Hepatocyte (in vitro differentiated cells): ENCODE measurements around the gene LGI4. TPM values are rescaled to one million over a fixed set of nuclear protein-coding genes. Genes with fewer than 3 reads are reported as not detected.

Source experiments
- DNase-seq: peaks from one replicate; pipeline ENCODE4 v3.0.0-alpha.2; 2016; ENCODE audit warnings: low spot score
- H2AFZ ChIP-seq: fragments of 200-600 bp; sonication (generic); 2 replicates; pipeline ENCODE4 v1.6.0; 2016; ENCODE audit warnings: antibody characterized with exemption, mild to moderate bottlenecking
- H3K27ac ChIP-seq: fragments of 200-600 bp; sonication (generic); 2 replicates; pipeline ENCODE4 v1.5.1; 2016; ENCODE audit warnings: mild to moderate bottlenecking
- H3K27me3 ChIP-seq: fragments of 200-600 bp; sonication (generic); 2 replicates; pipeline ENCODE4 v1.6.1; 2016
- H3K36me3 ChIP-seq: fragments of 200-600 bp; sonication (generic); replicated peaks from 2 replicates; pipeline ENCODE4 v1.5.1; 2016; ENCODE audit warnings: low read depth; ENCODE audit not compliant: insufficient read depth
- H3K4me1 ChIP-seq: fragments of 200-600 bp; sonication (generic); 2 replicates; pipeline ENCODE4 v1.5.1; 2016; ENCODE audit warnings: mild to moderate bottlenecking, moderate library complexity; ENCODE audit not compliant: insufficient read depth
- H3K4me2 ChIP-seq: fragments of 200-600 bp; sonication (generic); 2 replicates; pipeline ENCODE4 v1.6.0; 2016
- H3K4me3 ChIP-seq: fragments of 200-600 bp; sonication (generic); 2 replicates; pipeline ENCODE4 v1.5.1; 2016; ENCODE audit warnings: mild to moderate bottlenecking
- H3K79me2 ChIP-seq: fragments of 200-600 bp; sonication (generic); 2 replicates; pipeline ENCODE4 v1.6.0; 2017; ENCODE audit warnings: mild to moderate bottlenecking
- H3K9me2 ChIP-seq: fragments of 200-600 bp; sonication (generic); replicated peaks from 2 replicates; pipeline ENCODE4 v1.6.0; 2017; ENCODE audit warnings: mild to moderate bottlenecking; ENCODE audit not compliant: insufficient read depth
- H3K9me3 ChIP-seq: fragments of 200-600 bp; sonication (generic); 2 replicates; pipeline ENCODE4 v1.5.1; 2016; ENCODE audit warnings: low read depth, mild to moderate bottlenecking
- H4K20me1 ChIP-seq: fragments of 200-600 bp; sonication (generic); 2 replicates; pipeline ENCODE4 v1.6.0; 2016; ENCODE audit warnings: mild to moderate bottlenecking; ENCODE audit not compliant: insufficient read depth, poor library complexity, severe bottlenecking
- EZH2 ChIP-seq: fragments of 200-600 bp; sonication (generic); IDR thresholded peaks from 2 replicates; pipeline ENCODE4 v1.6.1; 2016; ENCODE audit warnings: antibody characterized with exemption, mild to moderate bottlenecking, borderline replicate concordance
- EZH2phosphoT487 ChIP-seq: fragments of 200-600 bp; sonication (generic); IDR thresholded peaks from one replicate; pipeline ENCODE4 v1.6.1; 2018; ENCODE audit warnings: antibody characterized with exemption, mild to moderate bottlenecking, low read depth, moderate library complexity; ENCODE audit not compliant: unreplicated experiment, severe bottlenecking
- WGBS: methylation state at CpG from one replicate; pipeline ENCODE4 v1.1.6; 2016; ENCODE audit warnings: low lambda C conversion rate; ENCODE audit errors: missing lambda C conversion rate; 5-methylcytosine and 5-hydroxymethylcytosine counted together
- polyA plus RNA-seq: library from polyadenylated mRNA; unstranded; fragments of >200 nt; fragmentation: Nextera tagmentation; extraction: Ambion mirVana; gene quantifications from 2 replicates; pipeline ENCODE4 v1.2.1, GENCODE V29; 2016
- total RNA-seq: library from RNA; depleted of rRNA; stranded (reverse); fragments of >200 nt; gene quantifications from 2 replicates; pipeline ENCODE4 v1.2.3, GENCODE V29; 2014
- TF ChIP-seq, protein P1 (sequence below): fragments of 200-600 bp; sonication (generic); IDR thresholded peaks from 2 replicates; pipeline ENCODE4 v1.5.1; 2016; ENCODE audit warnings: antibody characterized with exemption, mild to moderate bottlenecking; ENCODE audit not compliant: poor library complexity

Gene LGI4
- total and polyA plus RNA-seq, 2 experiments from 2014 or later: 5.2 to 6.3 TPM

DNA sequence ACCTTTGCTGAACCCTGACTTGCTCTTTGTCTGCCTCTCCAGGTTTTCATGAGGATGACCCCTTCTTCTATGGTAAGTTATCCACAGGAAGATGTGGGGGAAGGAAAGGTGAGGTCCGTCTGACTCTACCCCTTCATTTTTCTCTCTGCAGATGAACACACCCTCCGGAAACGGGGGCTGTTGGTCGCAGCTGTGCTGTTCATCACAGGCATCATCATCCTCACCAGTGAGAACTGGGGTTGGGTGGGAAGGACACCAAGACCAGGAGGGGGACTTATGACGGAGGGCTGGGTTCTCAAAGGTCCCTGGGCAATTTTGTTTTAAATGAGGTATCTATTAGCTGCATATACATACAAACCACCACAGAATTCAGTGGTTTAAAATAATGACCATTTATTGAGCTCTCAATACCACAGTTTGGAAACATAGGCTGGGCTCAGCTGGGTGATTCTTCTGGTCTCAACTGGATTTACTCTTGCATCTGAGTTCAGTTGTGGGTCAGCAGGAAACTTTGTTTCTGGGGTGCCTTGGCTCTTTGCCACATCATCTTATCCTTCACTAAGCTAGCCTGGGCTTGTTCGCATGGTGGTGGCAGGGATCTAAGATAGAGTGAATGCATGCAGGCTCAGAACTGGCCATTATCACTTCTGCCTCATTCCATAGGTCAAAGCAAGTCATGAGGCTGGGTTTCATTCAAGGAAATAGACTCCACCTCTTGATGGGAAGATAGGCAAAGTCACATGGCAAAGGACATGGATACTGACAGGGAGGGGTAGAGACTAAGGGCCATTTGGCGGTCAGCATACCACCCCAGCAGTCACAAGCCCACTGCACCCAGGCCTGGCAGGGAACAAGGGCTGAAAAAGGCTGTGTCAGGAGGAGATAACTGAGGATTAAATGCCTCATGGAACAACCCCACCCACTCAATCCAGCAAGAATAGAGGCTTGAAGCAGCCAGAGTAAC is 31.5 kb upstream of the LGI4 start:
- Histone ChIP-seq H3K9me3 (no peaks in the 10 kb centered on the region), H3K4me1 (no peaks in the 10 kb centered on the region), H3K27me3 (no peaks in the 10 kb centered on the region), H4K20me1 (no peaks in the 10 kb centered on the region), H2AFZ (no peak overlapping the region), H3K4me2 (no peak overlapping the region), H3K4me3 (no peak overlapping the region), H3K36me3 (no peaks in the 10 kb centered on the region), H3K9me2 (no peaks in the 10 kb centered on the region), H3K79me2 (no peaks in the 10 kb centered on the region), H3K27ac (no peak overlapping the region)
- no peak for DNase-seq
- TF ChIP-seq, protein P1, sequence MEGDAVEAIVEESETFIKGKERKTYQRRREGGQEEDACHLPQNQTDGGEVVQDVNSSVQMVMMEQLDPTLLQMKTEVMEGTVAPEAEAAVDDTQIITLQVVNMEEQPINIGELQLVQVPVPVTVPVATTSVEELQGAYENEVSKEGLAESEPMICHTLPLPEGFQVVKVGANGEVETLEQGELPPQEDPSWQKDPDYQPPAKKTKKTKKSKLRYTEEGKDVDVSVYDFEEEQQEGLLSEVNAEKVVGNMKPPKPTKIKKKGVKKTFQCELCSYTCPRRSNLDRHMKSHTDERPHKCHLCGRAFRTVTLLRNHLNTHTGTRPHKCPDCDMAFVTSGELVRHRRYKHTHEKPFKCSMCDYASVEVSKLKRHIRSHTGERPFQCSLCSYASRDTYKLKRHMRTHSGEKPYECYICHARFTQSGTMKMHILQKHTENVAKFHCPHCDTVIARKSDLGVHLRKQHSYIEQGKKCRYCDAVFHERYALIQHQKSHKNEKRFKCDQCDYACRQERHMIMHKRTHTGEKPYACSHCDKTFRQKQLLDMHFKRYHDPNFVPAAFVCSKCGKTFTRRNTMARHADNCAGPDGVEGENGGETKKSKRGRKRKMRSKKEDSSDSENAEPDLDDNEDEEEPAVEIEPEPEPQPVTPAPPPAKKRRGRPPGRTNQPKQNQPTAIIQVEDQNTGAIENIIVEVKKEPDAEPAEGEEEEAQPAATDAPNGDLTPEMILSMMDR: no peak
- no peak for TF ChIP-seq EZH2phosphoT487
- no peak for TF ChIP-seq EZH2
- 95% methylated on average over 7 of the region's 7 CpGs for WGBS

- no peaks in the 10 kb centered on the region for H3K9me3 ChIP-seq
- WGBS: 63% methylated on average over 5 of the region's 5 CpGs
These were observed 30.6 kb upstream of the LGI4 start for GRCh38 chr19:35165200-35166058.

GRCh38 chr19:35164418-35164817 is 29.6 kb upstream of the LGI4 start:
- Histone ChIP-seq H3K79me2 (no peaks in the 10 kb centered on the region), H3K27ac (no peak overlapping the region), H4K20me1 (no peaks in the 10 kb centered on the region), H2AFZ (no peak overlapping the region), H3K4me2 (no peak overlapping the region), H3K4me1 (no peaks in the 10 kb centered on the region), H3K9me3 (no peaks in the 10 kb centered on the region), H3K27me3 (no peaks in the 10 kb centered on the region), H3K36me3 (no peaks in the 10 kb centered on the region), H3K9me2 (no peaks in the 10 kb centered on the region), H3K4me3 (no peak overlapping the region)
- 91% methylated on average over 2 of the region's 2 CpGs for WGBS
- no peak for DNase-seq
- no peak for TF ChIP-seq EZH2

More at GRCh38 chr19:35165200-35166058, 30.6 kb upstream of the LGI4 start:
- Histone ChIP-seq H2AFZ (no peak overlapping the region), H3K4me2 (no peak overlapping the region), H3K4me1 (no peaks in the 10 kb centered on the region), H3K27ac (no peak overlapping the region), H3K36me3 (no peaks in the 10 kb centered on the region), H4K20me1 (no peaks in the 10 kb centered on the region), H3K4me3 (no peak overlapping the region), H3K27me3 (no peaks in the 10 kb centered on the region), H3K79me2 (no peaks in the 10 kb centered on the region), H3K9me2 (no peaks in the 10 kb centered on the region)
- TF ChIP-seq EZH2phosphoT487: no peak
- TF ChIP-seq, protein P1: no peak
- TF ChIP-seq EZH2: no peak
- no peak for DNase-seq
